Stimulated activated CD8-positive, alpha-beta memory T cell treated with anti-CD3 and anti-CD28 coated beads, Interleukin-4, amount 100 ng/mL, for 24 hours (primary cell): ENCODE results near the gene MTRR.
"Not testable (repeated sequence)": the region's sequence is repeated elsewhere in the genome, so short reads cannot be mapped to it uniquely, and the experiment has no call there.

ENCODE experiments used
- DNase-seq: peaks from one replicate; pipeline ENCODE4 v3.0.0-alpha.2; 2020; ENCODE audit warnings: low read depth

MTRR gene

GRCh38 chr5:7897014-7897600 is 28.2 kb downstream of the MTRR start:
- peak; percentile 4 for DNase-seq

GRCh38 chr5:7902201-7902600 is 33.3 kb downstream of the MTRR start:
- DNase-seq: no peak

GRCh38 chr5:7902666-7903625 is 34.0 kb downstream of the MTRR start:
- no peak for DNase-seq

- DNase-seq: no peak
These were observed 35.2 kb downstream of the MTRR start for GRCh38 chr5:7904170-7904569.

- no peak for DNase-seq
These were observed 38.7 kb downstream of the MTRR start for GRCh38 chr5:7907612-7908011.

GRCh38 chr5:7908317-7908716 is 39.4 kb downstream of the MTRR start:
- DNase-seq: no peak

- DNase-seq: no peak
These were observed 41.9 kb downstream of the MTRR start for GRCh38 chr5:7910738-7911428.

- not testable (repeated sequence) for DNase-seq
These were observed 42.5 kb downstream of the MTRR start for GRCh38 chr5:7911429-7911771.

- DNase-seq: no peak
These were observed 47.3 kb downstream of the MTRR start for GRCh38 chr5:7916171-7916804.

GRCh38 chr5:7917130-7918123 is 48.5 kb downstream of the MTRR start:
- no peak for DNase-seq

- no peak for DNase-seq
These were observed 57.2 kb downstream of the MTRR start for GRCh38 chr5:7925961-7926695.

- DNase-seq: no peak
These were observed 57.8 kb downstream of the MTRR start for GRCh38 chr5:7926720-7927119.

GRCh38 chr5:7927466-7928375 is 58.8 kb downstream of the MTRR start:
- peak; percentile 7 for DNase-seq

GRCh38 chr5:7930011-7930410 is 61.1 kb downstream of the MTRR start:
- no peak for DNase-seq

- no peak for DNase-seq
These were observed 72.7 kb downstream of the MTRR start for GRCh38 chr5:7941692-7942091.

GRCh38 chr5:7947301-7947700 is 78.4 kb downstream of the MTRR start:
- no peak for DNase-seq
